ENCODE data around the gene ZNF678.

ZNF678 gene

GRCh38 chr1:227563324-227564201 lies at the start of gene ZNF678:
TSS of gene ZNF678 (plus strand) at chr1:227563556. CDS start at chr1:227650992, 87,436 bp downstream.
- no peak for TF ChIP-seq CTCF (IDR thresholded peaks at IDR 0.05; ENCODE audit: borderline replicate concordance, insufficient read depth, low read depth, low read length)
- peak within 1 kb of the TSS; percentile 76 for H3K4me3 ChIP-seq (ENCODE audit: low read depth, low read length)

- no peak for TF ChIP-seq CTCF (IDR thresholded peaks at IDR 0.05; ENCODE audit: borderline replicate concordance, insufficient read depth, low read depth, low read length)
- H3K4me3 ChIP-seq (ENCODE audit: low read depth, low read length) = no peak overlapping the region
Measured at GRCh38 chr1:227518876-227519275, 44.5 kb upstream of the ZNF678 start.

DNA sequence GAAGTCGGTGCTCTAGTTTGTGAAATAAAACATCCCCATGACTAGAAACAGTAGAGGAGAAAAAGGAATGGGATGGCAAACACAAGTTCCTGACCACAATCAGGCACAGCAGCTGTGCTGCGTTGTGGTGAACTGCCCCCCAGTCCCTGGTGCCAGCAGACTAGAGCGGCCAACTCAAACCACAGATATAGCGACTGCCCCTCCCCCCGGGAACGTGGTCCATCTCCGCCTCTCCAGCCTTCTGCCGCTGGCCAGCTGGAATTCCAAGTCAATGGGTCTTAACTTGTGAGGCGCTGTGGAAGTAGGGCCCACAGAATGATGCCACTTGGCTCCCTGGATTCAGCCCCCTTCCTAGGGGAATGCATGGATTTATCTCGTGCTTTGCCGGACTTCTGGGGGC lies 41.6 kb upstream of the ZNF678 start:
- H3K4me3 ChIP-seq (ENCODE audit: low read depth, low read length) = no peak overlapping the region
- TF ChIP-seq CTCF (IDR thresholded peaks at IDR 0.05; ENCODE audit: borderline replicate concordance, insufficient read depth, low read depth, low read length) = no peak

GRCh38 chr1:227526524-227526923 lies 36.8 kb upstream of the ZNF678 start:
- TF ChIP-seq CTCF (IDR thresholded peaks at IDR 0.05; ENCODE audit: borderline replicate concordance, insufficient read depth, low read depth, low read length) = no peak
- no peak overlapping the region for H3K4me3 ChIP-seq (ENCODE audit: low read depth, low read length)

- TF ChIP-seq CTCF (IDR thresholded peaks at IDR 0.05; ENCODE audit: borderline replicate concordance, insufficient read depth, low read depth, low read length) = no peak
- H3K4me3 ChIP-seq (ENCODE audit: low read depth, low read length) = no peak overlapping the region
Measured at GRCh38 chr1:227532019-227532619, 31.2 kb upstream of the ZNF678 start.

GRCh38 chr1:227540170-227541098 lies 22.9 kb upstream of the ZNF678 start:
- no peak for TF ChIP-seq CTCF (IDR thresholded peaks at IDR 0.05; ENCODE audit: borderline replicate concordance, insufficient read depth, low read depth, low read length)
- H3K4me3 ChIP-seq (ENCODE audit: low read depth, low read length) = no peak overlapping the region
